ENCODE measurements around the gene AUTS2.
"Not testable (repeated sequence)": the region's sequence is repeated elsewhere in the genome, so short reads cannot be mapped to it uniquely, and the experiment has no call there.

Gene AUTS2

GRCh38 chr7:70237831-70238575 lies 639.7 kb downstream of the AUTS2 start:
- no peak for DNase-seq (ENCODE audit: low read depth, low spot score)

- no peak for DNase-seq (ENCODE audit: low read depth, low spot score)
Observed at GRCh38 chr7:70239918-70240317, 641.6 kb downstream of the AUTS2 start.

- no peak for DNase-seq (ENCODE audit: low read depth, low spot score)
Observed at GRCh38 chr7:70240873-70241272, 642.6 kb downstream of the AUTS2 start.

- DNase-seq (ENCODE audit: low read depth, low spot score): no peak
Observed at GRCh38 chr7:70241536-70242175, 643.4 kb downstream of the AUTS2 start.

GRCh38 chr7:70242826-70243225 lies 644.6 kb downstream of the AUTS2 start:
- no peak for DNase-seq (ENCODE audit: low read depth, low spot score)

GRCh38 chr7:70243443-70243842 lies 645.2 kb downstream of the AUTS2 start:
- no peak for DNase-seq (ENCODE audit: low read depth, low spot score)

- no peak for DNase-seq (ENCODE audit: low read depth, low spot score)
Observed at GRCh38 chr7:70257921-70258320, 659.6 kb downstream of the AUTS2 start.

- no peak for DNase-seq (ENCODE audit: low read depth, low spot score)
Observed at GRCh38 chr7:70259502-70259901, 661.2 kb downstream of the AUTS2 start.

GRCh38 chr7:70263471-70264255 lies 665.4 kb downstream of the AUTS2 start:
- no peak for DNase-seq (ENCODE audit: low read depth, low spot score)

GRCh38 chr7:70266186-70266585 lies 667.9 kb downstream of the AUTS2 start:
- DNase-seq (ENCODE audit: low read depth, low spot score): no peak

GRCh38 chr7:70267381-70268120 lies 669.3 kb downstream of the AUTS2 start:
- no peak for DNase-seq (ENCODE audit: low read depth, low spot score)

- no peak for DNase-seq (ENCODE audit: low read depth, low spot score)
Observed at GRCh38 chr7:70268179-70268578, 669.9 kb downstream of the AUTS2 start.

GRCh38 chr7:70270149-70270548 lies 671.9 kb downstream of the AUTS2 start:
- no peak for DNase-seq (ENCODE audit: low read depth, low spot score)

- DNase-seq (ENCODE audit: low read depth, low spot score): no peak
Observed at GRCh38 chr7:70271617-70272081, 673.4 kb downstream of the AUTS2 start.

GRCh38 chr7:70275570-70275969 lies 677.3 kb downstream of the AUTS2 start:
- DNase-seq (ENCODE audit: low read depth, low spot score): not testable (repeated sequence)

- DNase-seq (ENCODE audit: low read depth, low spot score): no peak
Observed at GRCh38 chr7:70285187-70285586, 686.9 kb downstream of the AUTS2 start.

- DNase-seq (ENCODE audit: low read depth, low spot score): no peak
Observed at GRCh38 chr7:70285854-70286253, 687.6 kb downstream of the AUTS2 start.

GRCh38 chr7:70288781-70289456 lies 690.6 kb downstream of the AUTS2 start:
- DNase-seq (ENCODE audit: low read depth, low spot score): no peak

GRCh38 chr7:70292716-70293115 lies 694.4 kb downstream of the AUTS2 start:
- no peak for DNase-seq (ENCODE audit: low read depth, low spot score)

GRCh38 chr7:70294211-70294911 lies 696.1 kb downstream of the AUTS2 start:
- no peak for DNase-seq (ENCODE audit: low read depth, low spot score)
